NCI-H446 treated with DMSO at 0.1 percent for 48 hours (cell line): ENCODE results near the gene PRR12.
"Not testable (repeated sequence)": the region's sequence is repeated elsewhere in the genome, so short reads cannot be mapped to it uniquely, and the experiment has no call there.

Experiments used
- DNase-seq: peaks from one replicate; lab custom pipeline; 2025; lab: John Stamatoyannopoulos, UW

PRR12 gene

GRCh38 chr19:49617860-49618259 lies 26.9 kb downstream of the PRR12 start:
- not testable (repeated sequence) for DNase-seq

- DNase-seq: no peak
Measured at GRCh38 chr19:49624967-49625910, 34.3 kb downstream of the PRR12 start.

- DNase-seq: no peak
Measured at GRCh38 chr19:49626226-49626625, 35.2 kb downstream of the PRR12 start.

- DNase-seq: no peak
Measured at GRCh38 chr19:49629659-49630058, 38.7 kb downstream of the PRR12 start.

- DNase-seq: no peak
Measured at GRCh38 chr19:49631014-49631588, 40.1 kb downstream of the PRR12 start.

GRCh38 chr19:49631610-49632192 lies 40.7 kb downstream of the PRR12 start:
- no peak for DNase-seq

GRCh38 chr19:49632576-49632975 lies 41.6 kb downstream of the PRR12 start:
- no peak for DNase-seq

- not testable (repeated sequence) for DNase-seq
Measured at GRCh38 chr19:49633273-49633672, 42.3 kb downstream of the PRR12 start.

- no peak for DNase-seq
Measured at GRCh38 chr19:49635530-49636232, 44.7 kb downstream of the PRR12 start.

- no peak for DNase-seq
Measured at GRCh38 chr19:49636233-49636932, 45.4 kb downstream of the PRR12 start.

- no peak for DNase-seq
Measured at GRCh38 chr19:49637821-49638738, 47.1 kb downstream of the PRR12 start.

GRCh38 chr19:49639401-49640112 lies 48.6 kb downstream of the PRR12 start:
- DNase-seq: no peak

- peak; percentile 100 for DNase-seq
Measured at GRCh38 chr19:49640113-49640898, 49.3 kb downstream of the PRR12 start, which contains the start of gene RRAS. Gene RRAS (minus strand): TSS chr19:49640143. CDS start chr19:49640098, 45 bp downstream.

GRCh38 chr19:49641688-49642491 lies 50.9 kb downstream of the PRR12 start, which contains the start of gene SCAF1:
Gene SCAF1 (plus strand): TSS chr19:49642209. CDS start chr19:49645027, 2,818 bp downstream.
- DNase-seq: peak; percentile 99

- no peak for DNase-seq
Measured at GRCh38 chr19:49642492-49643035, 51.6 kb downstream of the PRR12 start.

- no peak for DNase-seq
Measured at GRCh38 chr19:49643466-49643865, 52.5 kb downstream of the PRR12 start.

- DNase-seq: no peak
Measured at GRCh38 chr19:49645592-49645991, 54.6 kb downstream of the PRR12 start.

GRCh38 chr19:49645995-49646394 lies 55.0 kb downstream of the PRR12 start:
- no peak for DNase-seq
